ENCODE data around the gene ZNF230. TPM values are rescaled to one million over a fixed set of nuclear protein-coding genes. Genes with fewer than 3 reads are reported as not detected.

Gene ZNF230
- total RNA-seq, 2 donors from 2014 or later: 4.5 to 5.0 TPM

Other genes starting within 250 kb of the ZNF230 start
- 100 to 1,000 TPM in 1 of 2 donors, 10 to 100 TPM in 1; 70.4 to 109 TPM for gene SMG9, start 248.0 kb upstream of the ZNF230 start, total RNA-seq
- gene KCNN4, start 222.0 kb upstream of the ZNF230 start, total RNA-seq: 100 to 1,000 TPM; 116 to 385 TPM
- 1 to 10 TPM in 1 of 2 donors, under 1 TPM in 1; 0.73 to 6.6 TPM for gene LYPD5, start 200.5 kb upstream of the ZNF230 start, total RNA-seq
- gene ZNF283, start 175.6 kb upstream of the ZNF230 start, total RNA-seq: 10 to 100 TPM in 1 of 2 donors, 1 to 10 TPM in 1; 7.7 to 12.3 TPM
- 1 to 10 TPM; 1.5 to 2.1 TPM for gene ZNF404, start 119.0 kb upstream of the ZNF230 start, total RNA-seq
- 10 to 100 TPM; 10.7 to 17.8 TPM for gene ZNF45, start 67.7 kb upstream of the ZNF230 start, total RNA-seq
- gene ZNF221, start 51.7 kb upstream of the ZNF230 start, total RNA-seq: 1 to 10 TPM; 1.2 to 4.2 TPM
- gene ZNF155, start 18.8 kb upstream of the ZNF230 start, total RNA-seq: 1 to 10 TPM; 3.6 to 9.7 TPM
- 1 to 10 TPM; 1.6 to 3.6 TPM for gene ZNF222, start 22.4 kb downstream of the ZNF230 start, total RNA-seq
- gene ZNF223, start 49.1 kb downstream of the ZNF230 start, total RNA-seq: 1 to 10 TPM in 1 of 2 donors, not detected in 1; 2.5 TPM
- 1 to 10 TPM; 1.2 to 3.6 TPM for gene ZNF284, start 69.2 kb downstream of the ZNF230 start, total RNA-seq
- 10 to 100 TPM; 17.5 to 29.5 TPM for gene ZNF224, start 91.4 kb downstream of the ZNF230 start, total RNA-seq
- 1 to 10 TPM; 1.5 to 3.5 TPM for gene ZNF225, start 110.4 kb downstream of the ZNF230 start, total RNA-seq
- 10 to 100 TPM in 1 of 2 donors, 1 to 10 TPM in 1; 4.9 to 10.9 TPM for gene ZNF234, start 138.6 kb downstream of the ZNF230 start, total RNA-seq
- 10 to 100 TPM in 1 of 2 donors, 1 to 10 TPM in 1; 9.2 to 14.5 TPM for gene ZNF226, start 162.1 kb downstream of the ZNF230 start, total RNA-seq
- gene ZNF227, start 209.6 kb downstream of the ZNF230 start, total RNA-seq: 10 to 100 TPM; 16.7 to 25.7 TPM

Measured in activated T-helper 17 cell treated with anti-CD3 and anti-CD28 coated beads, Interleukin-2, amount 50 U/mL, for 72 hours (primary cell).